GM12874 (cell line): ENCODE data around the gene SLC4A4.

Experiments used
- CTCF ChIP-seq: IDR thresholded peaks from 2 replicates; pipeline ENCODE4 v1.5.1; 2011; ENCODE audit warnings: low read depth, mild to moderate bottlenecking, control low read depth, low read length, moderate library complexity; ENCODE audit not compliant: insufficient read depth

The SLC4A4 gene

GRCh38 chr4:71333960-71334359 lies 4.9 kb upstream of the SLC4A4 start:
- TF ChIP-seq CTCF, result no peak

- no peak for TF ChIP-seq CTCF
Observed at GRCh38 chr4:71334465-71334882, 4.3 kb upstream of the SLC4A4 start.

- TF ChIP-seq CTCF, result no peak
Observed at GRCh38 chr4:71343670-71344466, 5.0 kb downstream of the SLC4A4 start.

- no peak for TF ChIP-seq CTCF
Observed at GRCh38 chr4:71346710-71347109, 7.9 kb downstream of the SLC4A4 start.

GRCh38 chr4:71348586-71348985 lies 9.8 kb downstream of the SLC4A4 start:
- no peak for TF ChIP-seq CTCF

GRCh38 chr4:71355045-71355444 lies 16.2 kb downstream of the SLC4A4 start:
- TF ChIP-seq CTCF, result no peak

GRCh38 chr4:71355971-71356370 lies 17.2 kb downstream of the SLC4A4 start:
- TF ChIP-seq CTCF, result no peak
